Measurements from ENCODE around the gene RHOBTB3. TPM values are rescaled to one million over a fixed set of nuclear protein-coding genes. Genes with fewer than 3 reads are reported as not detected.
"Not testable (repeated sequence)": the region's sequence is repeated elsewhere in the genome, so short reads cannot be mapped to it uniquely, and the experiment has no call there.

The RHOBTB3 gene
- polyA plus RNA-seq, 2 of the 4 experiments (the other 2 are of a cell fraction) = 9.1 to 28.6 TPM

DNA sequence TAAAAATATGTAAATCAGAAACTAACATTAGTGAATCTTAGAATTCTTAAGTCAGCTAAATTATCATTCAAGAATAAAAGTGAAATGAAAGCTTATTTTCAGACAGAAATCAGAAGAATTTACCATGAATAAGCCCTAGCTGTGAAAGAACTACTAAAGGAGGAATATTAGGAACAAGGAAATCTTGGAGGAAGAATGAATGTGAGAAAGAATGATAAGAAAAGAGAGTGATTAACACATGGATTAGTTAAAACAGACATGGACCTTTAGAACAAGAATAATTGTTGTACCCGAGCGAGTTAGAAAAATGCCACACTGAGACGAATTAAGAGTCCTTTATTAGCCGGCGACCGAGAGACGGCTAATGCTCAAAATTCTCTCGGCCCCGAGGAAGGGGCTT lies 24.1 kb upstream of the RHOBTB3 start:
- no peak for FAIRE-seq
- WGBS (ENCODE audit: missing lambda C conversion rate) = 93% methylated on average over 9 of the region's 9 CpGs

GRCh38 chr5:95707534-95708188 lies 23.5 kb upstream of the RHOBTB3 start:
- CTCF ChIA-PET = interaction anchor here (1.5 kb wide), 1 partner anchor 73 kb away, joined by 4 read pairs; no protein-coding TSS in a partner anchor
- DNase-seq (ENCODE audit: low read depth in 1 of 2, low spot score in 1 of 2) = not testable (repeated sequence)

More for the DNA sequence above, 24.1 kb upstream of the RHOBTB3 start:
- H3K27ac ChIP-seq = no peak overlapping the region
- no peaks in the 10 kb centered on the region for H3K9me3 ChIP-seq
- peaks cover 12% of the 10 kb centered on the region; the same call in 2 of the 3 replicates for H3K4me1 ChIP-seq
- DNase-seq (ENCODE audit: low read depth in 1 of 2, low spot score in 1 of 2) (no peak), ATAC-seq (no peak)
- POLR2A ChIA-PET = no interaction called here
- no peak overlapping the region for H3K4me2 ChIP-seq
- CTCF ChIA-PET = no interaction called here
- no peak for TF ChIP-seq ZSCAN20 (CRISPR knock-in tag; IDR thresholded peaks at IDR 0.05)
- TF ChIP-seq, protein P1, sequence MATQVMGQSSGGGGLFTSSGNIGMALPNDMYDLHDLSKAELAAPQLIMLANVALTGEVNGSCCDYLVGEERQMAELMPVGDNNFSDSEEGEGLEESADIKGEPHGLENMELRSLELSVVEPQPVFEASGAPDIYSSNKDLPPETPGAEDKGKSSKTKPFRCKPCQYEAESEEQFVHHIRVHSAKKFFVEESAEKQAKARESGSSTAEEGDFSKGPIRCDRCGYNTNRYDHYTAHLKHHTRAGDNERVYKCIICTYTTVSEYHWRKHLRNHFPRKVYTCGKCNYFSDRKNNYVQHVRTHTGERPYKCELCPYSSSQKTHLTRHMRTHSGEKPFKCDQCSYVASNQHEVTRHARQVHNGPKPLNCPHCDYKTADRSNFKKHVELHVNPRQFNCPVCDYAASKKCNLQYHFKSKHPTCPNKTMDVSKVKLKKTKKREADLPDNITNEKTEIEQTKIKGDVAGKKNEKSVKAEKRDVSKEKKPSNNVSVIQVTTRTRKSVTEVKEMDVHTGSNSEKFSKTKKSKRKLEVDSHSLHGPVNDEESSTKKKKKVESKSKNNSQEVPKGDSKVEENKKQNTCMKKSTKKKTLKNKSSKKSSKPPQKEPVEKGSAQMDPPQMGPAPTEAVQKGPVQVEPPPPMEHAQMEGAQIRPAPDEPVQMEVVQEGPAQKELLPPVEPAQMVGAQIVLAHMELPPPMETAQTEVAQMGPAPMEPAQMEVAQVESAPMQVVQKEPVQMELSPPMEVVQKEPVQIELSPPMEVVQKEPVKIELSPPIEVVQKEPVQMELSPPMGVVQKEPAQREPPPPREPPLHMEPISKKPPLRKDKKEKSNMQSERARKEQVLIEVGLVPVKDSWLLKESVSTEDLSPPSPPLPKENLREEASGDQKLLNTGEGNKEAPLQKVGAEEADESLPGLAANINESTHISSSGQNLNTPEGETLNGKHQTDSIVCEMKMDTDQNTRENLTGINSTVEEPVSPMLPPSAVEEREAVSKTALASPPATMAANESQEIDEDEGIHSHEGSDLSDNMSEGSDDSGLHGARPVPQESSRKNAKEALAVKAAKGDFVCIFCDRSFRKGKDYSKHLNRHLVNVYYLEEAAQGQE (IDR thresholded peaks at IDR 0.05) = no peak
- TF ChIP-seq RARB (CRISPR knock-in tag; IDR thresholded peaks at IDR 0.05) = no peak
- TF ChIP-seq BCL3 (IDR thresholded peaks at IDR 0.05) = no peak
- TF ChIP-seq GATA3 (IDR thresholded peaks at IDR 0.05; ENCODE audit: borderline replicate concordance) = no peak
- no peak for TF ChIP-seq FOSL2 (IDR thresholded peaks at IDR 0.05)
- no peak for TF ChIP-seq FOSL2 (CRISPR knock-in tag; IDR thresholded peaks at IDR 0.05)
- no peak for TF ChIP-seq ZFP36 (IDR thresholded peaks at IDR 0.05; ENCODE audit: borderline replicate concordance, partially characterized antibody)
- no peak for TF ChIP-seq EP300 (IDR thresholded peaks at IDR 0.05)
- no peak for TF ChIP-seq E2F6 (IDR thresholded peaks at IDR 0.05; ENCODE audit: borderline replicate concordance, low read depth)
- no peak for TF ChIP-seq CHD4 (IDR thresholded peaks at IDR 0.05; ENCODE audit: borderline replicate concordance)
- no peak for TF ChIP-seq JUN (IDR thresholded peaks at IDR 0.05)
- no peak for TF ChIP-seq ZC3H11A (IDR thresholded peaks at IDR 0.05)
- no peak for TF ChIP-seq KDM1A (IDR thresholded peaks at IDR 0.05; ENCODE audit: low read depth)
- no peak for TF ChIP-seq NPAS2 (CRISPR knock-in tag; IDR thresholded peaks at IDR 0.05; ENCODE audit: borderline replicate concordance)
- no peak overlapping the region for H3K4me3 ChIP-seq

GRCh38 chr5:95708876-95709275 lies 22.3 kb upstream of the RHOBTB3 start:
- no peak overlapping the region for H3K4me2 ChIP-seq
- 95% methylated on average over 7 of the region's 7 CpGs for WGBS (ENCODE audit: missing lambda C conversion rate)
- peaks cover 21% of the 10 kb centered on the region for H3K4me1 ChIP-seq
- TF ChIP-seq MAX (IDR thresholded peaks at IDR 0.05) = no peak
- POLR2A ChIA-PET = no interaction called here
- CTCF ChIA-PET = interaction anchor here (1.4 to 1.5 kb wide), 2 partner anchors 44 to 72 kb away, joined by 4 read pairs; no protein-coding TSS in a partner anchor
- H3K27ac ChIP-seq = no peak overlapping the region
- FAIRE-seq = no peak
- ATAC-seq = no peak
- H3K9me3 ChIP-seq = no peaks in the 10 kb centered on the region
- DNase-seq (ENCODE audit: low read depth in 1 of 2, low spot score in 1 of 2) = no peak
- no peak overlapping the region for H3K4me3 ChIP-seq

More at GRCh38 chr5:95707534-95708188, 23.5 kb upstream of the RHOBTB3 start:
- FAIRE-seq, H3K27ac ChIP-seq, ATAC-seq, POLR2A ChIA-PET, H3K4me3 ChIP-seq, H3K4me2 ChIP-seq, H3K9me3 ChIP-seq: not testable (repeated sequence)
- peaks cover 18% of the 10 kb centered on the region for H3K4me1 ChIP-seq
- WGBS (ENCODE audit: missing lambda C conversion rate) = 70% methylated on average over 8 of the region's 8 CpGs

Measured in A549 (cell line).